Thoracic aorta (tissue), 2 donors: ENCODE data around the gene RETREG2. TPM values are rescaled to one million over a fixed set of nuclear protein-coding genes. Genes with fewer than 3 reads are reported as not detected.

Source experiments
- ATAC-seq: fragments of 150-250 bp; one replicate; pipeline ENCODE4 v1.8.0; 2017; ENCODE audit warnings: low read depth; ENCODE audit not compliant: insufficient number of reproducible peaks, low FRiP score
- DNase-seq: peaks from one replicate; pipeline ENCODE4 v3.0.0-alpha.2; 2020; ENCODE audit warnings: low spot score
- H3K27ac ChIP-seq, 2 donors: fragments of 200-600 bp; sonication (generic); 1 replicate in 1 of 2; 2 replicates in 1 of 2; pipeline ENCODE4 v1.5.1; 2016; ENCODE audit warnings: mild to moderate bottlenecking in 2 of 2, moderate library complexity in 2 of 2
- H3K27me3 ChIP-seq: fragments of 200-600 bp; sonication (generic); replicated peaks from 2 replicates; pipeline ENCODE4 v1.6.0; 2016; ENCODE audit warnings: mild to moderate bottlenecking; ENCODE audit not compliant: insufficient read depth
- H3K36me3 ChIP-seq: fragments of 200-600 bp; sonication (generic); one replicate; pipeline ENCODE4 v1.5.1; 2016
- H3K4me1 ChIP-seq, 2 donors: fragments of 200-600 bp; sonication (generic); 1 replicate in 1 of 2; 2 replicates in 1 of 2; pipeline versions ENCODE4 v1.5.1 to v1.6.0; 2016; ENCODE audit warnings: low read depth in 2 of 2, mild to moderate bottlenecking in 1 of 2; ENCODE audit not compliant: control insufficient read depth in 1 of 2
- H3K4me3 ChIP-seq: fragments of 200-600 bp; sonication (generic); 2 replicates; pipeline ENCODE4 v1.5.1; 2016; ENCODE audit warnings: mild to moderate bottlenecking
- H3K9me3 ChIP-seq: fragments of 200-600 bp; sonication (generic); 2 replicates; pipeline ENCODE4 v1.5.1; 2016
- CTCF ChIP-seq: fragments of 200-600 bp; sonication (generic); IDR thresholded peaks from one replicate; pipeline ENCODE4 v1.5.1; 2019; ENCODE audit warnings: antibody characterized with exemption
- total RNA-seq, 2 donors: library from RNA; depleted of rRNA; stranded (reverse); fragments of >200 nt; gene quantifications; one replicate each; pipeline versions ENCODE4 v1.1.0 to v1.2.3, GENCODE V29; 2016

The RETREG2 gene
- total RNA-seq, 2 donors from 2014 or later = 43.8 to 58.6 TPM

GRCh38 chr2:219207884-219208740 is 30.0 kb downstream of the RETREG2 start:
- ATAC-seq = no peak
- Histone ChIP-seq H3K4me1 (peaks cover 15 to 25% of the 10 kb centered on the region in 2 donors), H3K27ac (peak overlapping the region; percentile 85 to 93), H3K36me3 (peaks cover 11% of the 10 kb centered on the region), H3K9me3 (no peaks in the 10 kb centered on the region), H3K27me3 (no peaks in the 10 kb centered on the region), H3K4me3 (peak overlapping the region; percentile 91)
- DNase-seq = no peak
- TF ChIP-seq CTCF = no peak

GRCh38 chr2:219209236-219210195 is 31.4 kb downstream of the RETREG2 start:
- Histone ChIP-seq H3K36me3 (peaks cover 21% of the 10 kb centered on the region), H3K4me1 (peaks cover 15 to 25% of the 10 kb centered on the region in 2 donors), H3K27me3 (no peaks in the 10 kb centered on the region), H3K9me3 (no peaks in the 10 kb centered on the region), H3K4me3 (no peak overlapping the region), H3K27ac (no peak overlapping the region)
- DNase-seq (no peak), ATAC-seq (no peak)
- no peak for TF ChIP-seq CTCF

- H3K36me3 ChIP-seq = peaks cover 25% of the 10 kb centered on the region
- DNase-seq = no peak
Observed at GRCh38 chr2:219210196-219210885, 32.3 kb downstream of the RETREG2 start.

GRCh38 chr2:219210886-219211362 is 32.8 kb downstream of the RETREG2 start:
- Histone ChIP-seq H3K27me3 (no peaks in the 10 kb centered on the region), H3K4me3 (no peak overlapping the region), H3K9me3 (no peaks in the 10 kb centered on the region), H3K36me3 (peaks cover 25% of the 10 kb centered on the region), H3K4me1 (peaks cover 13 to 22% of the 10 kb centered on the region in 2 donors), H3K27ac (no peak overlapping the region)
- ATAC-seq (no peak), DNase-seq (no peak)
- no peak for TF ChIP-seq CTCF

More at GRCh38 chr2:219210196-219210885, 32.3 kb downstream of the RETREG2 start:
- Histone ChIP-seq H3K27ac (no peak overlapping the region), H3K4me3 (no peak overlapping the region), H3K4me1 (peaks cover 15 to 25% of the 10 kb centered on the region in 2 donors), H3K9me3 (no peaks in the 10 kb centered on the region), H3K27me3 (no peaks in the 10 kb centered on the region)
- TF ChIP-seq CTCF = no peak
- no peak for ATAC-seq
